ENCODE measurements around the gene PINLYP. TPM values are rescaled to one million over a fixed set of nuclear protein-coding genes. Genes with fewer than 3 reads are reported as not detected.

Gene PINLYP
- total RNA-seq, 2 experiments from 2014 or later, result 3.7 to 4.4 TPM

GRCh38 chr19:43616954-43617353 lies 41.4 kb downstream of the PINLYP start:
- DNase-seq, result no peak
- Mint-ChIP-seq H3K36me3 (ENCODE audit: low read depth) (peaks cover 5% of the 10 kb centered on the region), H3K9me3 (no peaks in the 10 kb centered on the region), H3K27me3 (no peaks in the 10 kb centered on the region), H3K4me3 (no peak overlapping the region), H3K27ac (no peak overlapping the region), H3K4me1 (peaks cover 17% of the 10 kb centered on the region)
- ChIA-PET CTCF (no interaction called here), POLR2A (no interaction called here)

GRCh38 chr19:43618921-43619261 lies 43.3 kb downstream of the PINLYP start:
- Mint-ChIP-seq H3K9me3 (no peaks in the 10 kb centered on the region), H3K4me1 (peaks cover 17% of the 10 kb centered on the region), H3K4me3 (peak overlapping the region; percentile 93), H3K27me3 (no peaks in the 10 kb centered on the region), H3K36me3 (ENCODE audit: low read depth) (no peaks in the 10 kb centered on the region), H3K27ac (peak overlapping the region; percentile 91)
- POLR2A ChIA-PET, result interaction anchor here (1.2 kb wide), 1 partner anchor 21 kb away, joined by 5 read pairs; no protein-coding TSS in a partner anchor
- CTCF ChIA-PET, result interaction anchor here (0.6 to 1.2 kb wide), 3 partner anchors 24 to 1137 kb away, joined by 3 to 4 read pairs (median 4); no protein-coding TSS in a partner anchor
- DNase-seq, result peak; percentile 63

- peak within 1 kb of the TSS; percentile 91 for H3K27ac Mint-ChIP-seq
- peaks cover 22% of the 10 kb centered on the region for H3K4me1 Mint-ChIP-seq
- no peaks in the 10 kb centered on the region for H3K36me3 Mint-ChIP-seq (ENCODE audit: low read depth)
- H3K9me3 Mint-ChIP-seq, result no peaks in the 10 kb centered on the region
- CTCF ChIA-PET, result interaction anchor here (1.3 kb wide), 1 partner anchor 64 kb away, joined by 3 read pairs; no protein-coding TSS in a partner anchor
- peak; percentile 87 for DNase-seq
- peak within 1 kb of the TSS; percentile 93 for H3K4me3 Mint-ChIP-seq
- no peaks in the 10 kb centered on the region for H3K27me3 Mint-ChIP-seq
- POLR2A ChIA-PET, result interaction anchor here (0.6 to 1.0 kb wide), 4 partner anchors 14 to 181 kb away, joined by 3 to 4 read pairs (median 3); partner anchors contain the start of gene SMG9
Observed at GRCh38 chr19:43619262-43620060, 43.9 kb downstream of the PINLYP start, which contains the start of gene ZNF428. Gene ZNF428, minus strand, starts transcription at chr19:43619629. Its CDS starts 5,325 bp downstream, at chr19:43614304.

- DNase-seq, result no peak
- CTCF ChIA-PET, result interaction anchor here (1.2 to 1.3 kb wide), 2 partner anchors 46 to 65 kb away, joined by 3 read pairs; no protein-coding TSS in a partner anchor
- Mint-ChIP-seq H3K4me3 (peak overlapping the region; percentile 93), H3K9me3 (no peaks in the 10 kb centered on the region), H3K36me3 (ENCODE audit: low read depth) (no peaks in the 10 kb centered on the region), H3K27ac (peak overlapping the region; percentile 91), H3K27me3 (no peaks in the 10 kb centered on the region), H3K4me1 (peaks cover 30% of the 10 kb centered on the region)
- POLR2A ChIA-PET, result interaction anchor here (0.6 to 1.0 kb wide), 6 partner anchors 14 to 203 kb away, joined by 3 to 4 read pairs (median 3); partner anchors contain the start of gene SMG9
Observed at GRCh38 chr19:43620061-43621001, 44.7 kb downstream of the PINLYP start.

GRCh38 chr19:43622070-43622469 lies 46.5 kb downstream of the PINLYP start:
- ChIA-PET CTCF (interaction anchor here (1.2 kb wide), 1 partner anchor 48 kb away, joined by 3 read pairs; no protein-coding TSS in a partner anchor), POLR2A (no interaction called here)
- Mint-ChIP-seq H3K27me3 (peaks cover 8% of the 10 kb centered on the region), H3K27ac (no peak overlapping the region), H3K36me3 (ENCODE audit: low read depth) (no peaks in the 10 kb centered on the region), H3K9me3 (no peaks in the 10 kb centered on the region), H3K4me1 (peaks cover 41% of the 10 kb centered on the region), H3K4me3 (no peak overlapping the region)
- DNase-seq, result no peak

- H3K9me3 Mint-ChIP-seq, result no peaks in the 10 kb centered on the region
- no peak overlapping the region for H3K4me3 Mint-ChIP-seq
- POLR2A ChIA-PET, result no interaction called here
- H3K27me3 Mint-ChIP-seq, result peaks cover 14% of the 10 kb centered on the region
- H3K27ac Mint-ChIP-seq, result no peak overlapping the region
- no peaks in the 10 kb centered on the region for H3K36me3 Mint-ChIP-seq (ENCODE audit: low read depth)
- peaks cover 41% of the 10 kb centered on the region for H3K4me1 Mint-ChIP-seq
- CTCF ChIA-PET, result interaction anchor here (1.0 to 1.6 kb wide), 3 partner anchors 12 to 119 kb away, joined by 3 read pairs; partner anchors contain the start of gene PHLDB3
- DNase-seq, result no peak
Observed at GRCh38 chr19:43622956-43623355, 47.4 kb downstream of the PINLYP start.

GRCh38 chr19:43623889-43624670 lies 48.5 kb downstream of the PINLYP start:
- Mint-ChIP-seq H3K4me3 (no peak overlapping the region), H3K27ac (no peak overlapping the region), H3K36me3 (ENCODE audit: low read depth) (no peaks in the 10 kb centered on the region), H3K9me3 (no peaks in the 10 kb centered on the region), H3K27me3 (peaks cover 14% of the 10 kb centered on the region), H3K4me1 (peaks cover 37% of the 10 kb centered on the region)
- CTCF ChIA-PET, result interaction anchor here (1.1 to 1.6 kb wide), 2 partner anchors 11 to 120 kb away, joined by 3 read pairs; partner anchors contain the start of gene PHLDB3
- POLR2A ChIA-PET, result no interaction called here
- DNase-seq, result no peak

GRCh38 chr19:43624933-43625332 lies 49.3 kb downstream of the PINLYP start:
- Mint-ChIP-seq H3K4me3 (no peak overlapping the region), H3K4me1 (peaks cover 35% of the 10 kb centered on the region), H3K27ac (no peak overlapping the region), H3K9me3 (no peaks in the 10 kb centered on the region), H3K36me3 (ENCODE audit: low read depth) (no peaks in the 10 kb centered on the region), H3K27me3 (peaks cover 14% of the 10 kb centered on the region)
- CTCF ChIA-PET, result interaction anchor here (1.2 kb wide), 1 partner anchor 70 kb away, joined by 4 read pairs; no protein-coding TSS in a partner anchor
- DNase-seq, result peak; percentile 89
- POLR2A ChIA-PET, result no interaction called here

GRCh38 chr19:43625918-43626579 lies 50.4 kb downstream of the PINLYP start:
- H3K27me3 Mint-ChIP-seq, result peaks cover 14% of the 10 kb centered on the region
- POLR2A ChIA-PET, result interaction anchor here (1.0 kb wide), 1 partner anchor 15 kb away, joined by 3 read pairs; no protein-coding TSS in a partner anchor
- DNase-seq, result no peak
- CTCF ChIA-PET, result interaction anchor here (1.1 to 1.2 kb wide), 2 partner anchors 31 to 71 kb away, joined by 4 read pairs; no protein-coding TSS in a partner anchor
- H3K4me3 Mint-ChIP-seq, result no peak overlapping the region
- H3K4me1 Mint-ChIP-seq, result peaks cover 24% of the 10 kb centered on the region
- no peaks in the 10 kb centered on the region for H3K36me3 Mint-ChIP-seq (ENCODE audit: low read depth)
- no peak overlapping the region for H3K27ac Mint-ChIP-seq
- no peaks in the 10 kb centered on the region for H3K9me3 Mint-ChIP-seq

- ChIA-PET POLR2A (interaction anchor here (1.0 kb wide), 1 partner anchor 14 kb away, joined by 3 read pairs; no protein-coding TSS in a partner anchor), CTCF (interaction anchor here (1.1 kb wide), 1 partner anchor 32 kb away, joined by 4 read pairs; no protein-coding TSS in a partner anchor)
- no peaks in the 10 kb centered on the region for H3K36me3 Mint-ChIP-seq (ENCODE audit: low read depth)
- no peak for DNase-seq
- no peaks in the 10 kb centered on the region for H3K9me3 Mint-ChIP-seq
- no peak overlapping the region for H3K4me3 Mint-ChIP-seq
- H3K27ac Mint-ChIP-seq, result no peak overlapping the region
- peaks cover 15% of the 10 kb centered on the region for H3K27me3 Mint-ChIP-seq
- H3K4me1 Mint-ChIP-seq, result peaks cover 24% of the 10 kb centered on the region
Observed at GRCh38 chr19:43626838-43627237, 51.2 kb downstream of the PINLYP start.

GRCh38 chr19:43628646-43629326 lies 53.2 kb downstream of the PINLYP start:
- Mint-ChIP-seq H3K27me3 (peaks cover 22% of the 10 kb centered on the region), H3K4me3 (no peak overlapping the region), H3K36me3 (ENCODE audit: low read depth) (no peaks in the 10 kb centered on the region), H3K27ac (no peak overlapping the region), H3K4me1 (peaks cover 24% of the 10 kb centered on the region), H3K9me3 (no peaks in the 10 kb centered on the region)
- DNase-seq, result no peak
- CTCF ChIA-PET, result interaction anchor here (1.1 to 1.3 kb wide), 2 partner anchors 13 to 182 kb away, joined by 3 to 5 read pairs; no protein-coding TSS in a partner anchor
- POLR2A ChIA-PET, result no interaction called here

Data from activated CD4-positive, alpha-beta memory T cell treated with anti-CD3 and anti-CD28 coated beads, Interleukin-2, amount 10 ng/mL, durations not matched to agents 7 days and 5 days (primary cell).